Activated CD8-positive, alpha-beta memory T cell treated with anti-CD3 and anti-CD28 coated beads for 36 hours (primary cell): ENCODE measurements around the gene PRR16. TPM values are rescaled to one million over a fixed set of nuclear protein-coding genes. Genes with fewer than 3 reads are reported as not detected.
"Not testable (repeated sequence)": the region's sequence is repeated elsewhere in the genome, so short reads cannot be mapped to it uniquely, and the experiment has no call there.

Source experiments
- CTCF ChIA-PET: fragments of 350-600 bp; sonication (Branson Sonifier 250); formaldehyde crosslinking; loops from one replicate; lab custom pipeline; 2021; ENCODE audit warnings: antibody characterized with exemption; lab: Charles Lee
- POLR2A ChIA-PET: fragments of 350-600 bp; sonication (Branson Sonifier 250); formaldehyde crosslinking; loops from one replicate; lab custom pipeline; 2021; ENCODE audit warnings: antibody characterized with exemption; lab: Charles Lee
- total RNA-seq, 2 experiments: library from RNA; stranded (reverse); gene quantifications; one replicate each; pipeline ENCODE4 v1.2.3, GENCODE V29; 2021

PRR16 gene
- not detected for total RNA-seq

- CTCF ChIA-PET: no interaction called here
Measured at GRCh38 chr5:120463991-120464626, at the start of gene PRR16. PRR16 (plus strand) TSS chr5:120464300.

DNA sequence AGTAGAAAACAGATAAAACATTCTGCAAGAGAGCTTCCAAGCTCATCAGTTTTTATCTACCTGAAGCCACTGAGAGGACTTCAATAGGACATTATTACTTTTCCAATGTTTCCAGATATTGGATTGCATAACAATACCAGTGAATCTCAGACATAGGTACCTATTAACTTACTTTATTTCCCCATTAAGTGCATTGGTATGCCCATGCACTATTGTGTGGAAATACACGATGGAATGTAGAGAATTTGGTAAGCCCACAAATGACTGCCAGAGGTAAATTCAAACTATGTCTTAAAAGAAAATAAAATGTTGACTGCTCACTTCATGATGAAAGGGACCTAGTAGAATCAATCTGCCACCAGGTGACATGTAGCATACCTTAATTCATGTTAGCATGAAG, 48.1 kb upstream of the PRR16 start:
- ChIA-PET POLR2A (no interaction called here), CTCF (no interaction called here)

More at GRCh38 chr5:120463991-120464626, at the start of gene PRR16:
- POLR2A ChIA-PET: no interaction called here

- CTCF ChIA-PET: no interaction called here
- POLR2A ChIA-PET: no interaction called here
Measured at GRCh38 chr5:120419127-120419526, 45.0 kb upstream of the PRR16 start.

DNA sequence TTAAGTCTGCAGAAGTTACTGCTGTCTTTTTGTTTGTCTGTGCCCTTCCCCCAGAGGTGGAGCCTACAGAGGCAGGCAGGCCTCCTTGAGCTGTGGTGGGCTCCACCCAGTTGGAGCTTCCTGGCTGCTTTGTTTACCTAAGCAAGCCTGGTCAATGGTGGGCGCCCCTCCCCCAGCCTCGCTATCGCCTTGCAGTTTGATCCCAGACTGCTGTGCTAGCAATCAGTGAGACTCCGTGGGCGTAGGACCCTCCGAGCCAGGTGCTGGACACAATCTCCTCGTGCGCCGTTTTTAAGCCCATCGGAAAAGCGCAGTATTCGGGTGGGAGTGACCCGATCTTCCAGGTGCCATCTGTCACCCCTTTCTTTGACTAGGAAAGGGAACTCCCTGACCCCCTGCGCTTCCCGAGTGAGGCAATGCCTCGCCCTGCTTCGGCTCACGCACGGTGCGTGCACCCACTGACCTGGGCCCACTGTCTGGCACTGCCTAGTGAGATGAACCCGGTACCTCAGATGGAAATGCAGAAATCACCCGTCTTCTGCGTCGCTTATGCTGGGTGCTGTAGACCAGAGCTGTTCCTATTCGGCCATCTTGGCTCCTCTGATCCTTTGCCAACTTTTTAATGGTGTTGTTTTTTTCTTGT, 37.3 kb upstream of the PRR16 start:
- POLR2A ChIA-PET, CTCF ChIA-PET: not testable (repeated sequence)

GRCh38 chr5:120430572-120430971, 33.5 kb upstream of the PRR16 start:
- CTCF ChIA-PET: no interaction called here

DNA sequence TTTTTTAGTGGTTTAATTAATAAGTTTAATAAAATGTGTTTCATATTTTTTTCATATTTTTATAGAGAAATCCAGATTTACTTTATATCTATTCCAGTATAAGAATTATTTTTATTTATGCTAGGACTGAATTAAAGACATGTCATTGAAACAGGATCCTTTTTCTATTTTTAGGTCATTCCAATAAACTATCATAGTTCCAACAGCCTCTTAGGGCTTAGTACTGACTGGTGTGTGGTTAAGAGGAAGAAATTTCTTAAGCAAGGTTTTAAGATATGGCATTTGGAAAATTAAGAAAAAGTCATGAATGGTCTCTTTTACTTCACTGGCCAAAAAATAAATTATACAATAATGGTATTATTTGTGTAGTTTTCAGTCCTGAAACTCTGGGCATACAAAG, 31.2 kb upstream of the PRR16 start:
- ChIA-PET POLR2A (no interaction called here), CTCF (no interaction called here)

More at GRCh38 chr5:120430572-120430971, 33.5 kb upstream of the PRR16 start:
- POLR2A ChIA-PET: no interaction called here

DNA sequence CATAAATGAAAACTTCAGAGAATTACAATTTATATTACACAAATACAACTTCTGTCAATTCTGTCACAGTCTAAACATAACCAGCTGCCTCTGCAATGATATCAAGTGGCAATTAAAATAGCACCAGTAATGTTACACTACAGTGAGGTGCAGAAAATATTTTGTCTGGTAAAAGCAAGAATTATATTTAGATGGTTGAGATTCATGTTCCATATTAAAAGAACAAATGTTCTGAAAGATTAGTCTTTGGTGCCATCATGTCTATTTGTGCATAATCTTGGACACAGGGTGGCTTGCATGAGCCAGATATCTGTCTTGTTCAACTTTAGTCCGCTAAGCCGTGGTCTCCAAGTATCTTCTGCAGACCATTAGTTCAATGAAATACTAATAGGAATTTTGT, 29.0 kb upstream of the PRR16 start:
- POLR2A ChIA-PET: no interaction called here
- CTCF ChIA-PET: no interaction called here

DNA sequence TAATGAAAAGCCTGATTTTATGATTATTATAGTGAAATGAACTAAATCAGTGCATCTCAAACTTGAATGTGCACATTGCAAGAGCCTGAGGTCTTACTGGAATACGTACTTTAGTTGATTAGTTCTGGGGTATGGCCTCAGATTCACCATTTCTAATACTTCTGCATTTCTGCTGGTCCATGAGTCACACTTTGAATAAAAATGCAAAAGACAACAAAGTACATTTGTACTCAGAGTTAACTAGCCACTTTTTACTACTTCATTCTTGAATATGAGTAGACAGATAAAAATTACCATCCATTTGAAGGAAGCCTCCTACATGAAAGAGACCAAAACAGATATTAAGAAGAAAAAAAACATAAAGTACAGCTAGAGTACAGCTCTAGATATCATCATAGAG, 27.1 kb upstream of the PRR16 start:
- ChIA-PET CTCF (no interaction called here), POLR2A (no interaction called here)

- POLR2A ChIA-PET: no interaction called here
Measured at GRCh38 chr5:120442694-120443093, 21.4 kb upstream of the PRR16 start.

GRCh38 chr5:120443607-120444006, 20.5 kb upstream of the PRR16 start:
- CTCF ChIA-PET: no interaction called here
- POLR2A ChIA-PET: no interaction called here

More at GRCh38 chr5:120442694-120443093, 21.4 kb upstream of the PRR16 start:
- CTCF ChIA-PET: no interaction called here

- ChIA-PET POLR2A (no interaction called here), CTCF (no interaction called here)
Measured at GRCh38 chr5:120446068-120446492, 18.0 kb upstream of the PRR16 start.

DNA sequence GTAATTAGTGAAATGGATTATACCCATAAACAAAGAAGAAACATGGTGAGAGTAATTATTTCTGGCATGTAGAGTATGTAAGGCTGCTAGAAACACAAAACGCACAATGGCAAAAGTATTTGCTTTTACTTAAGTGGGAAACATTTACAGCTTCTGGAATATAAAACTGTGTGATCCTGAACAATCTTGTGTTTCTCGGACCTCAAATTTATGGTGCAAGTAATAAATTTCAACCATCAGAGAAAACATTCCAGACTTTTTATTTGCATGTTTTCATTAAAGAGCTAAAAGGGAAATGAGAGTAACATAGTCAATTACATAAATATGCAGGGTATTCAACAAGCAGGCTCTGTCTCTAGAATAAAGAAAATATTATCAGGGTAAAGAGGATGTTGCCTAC, 17.2 kb upstream of the PRR16 start:
- POLR2A ChIA-PET: no interaction called here
- CTCF ChIA-PET: no interaction called here

DNA sequence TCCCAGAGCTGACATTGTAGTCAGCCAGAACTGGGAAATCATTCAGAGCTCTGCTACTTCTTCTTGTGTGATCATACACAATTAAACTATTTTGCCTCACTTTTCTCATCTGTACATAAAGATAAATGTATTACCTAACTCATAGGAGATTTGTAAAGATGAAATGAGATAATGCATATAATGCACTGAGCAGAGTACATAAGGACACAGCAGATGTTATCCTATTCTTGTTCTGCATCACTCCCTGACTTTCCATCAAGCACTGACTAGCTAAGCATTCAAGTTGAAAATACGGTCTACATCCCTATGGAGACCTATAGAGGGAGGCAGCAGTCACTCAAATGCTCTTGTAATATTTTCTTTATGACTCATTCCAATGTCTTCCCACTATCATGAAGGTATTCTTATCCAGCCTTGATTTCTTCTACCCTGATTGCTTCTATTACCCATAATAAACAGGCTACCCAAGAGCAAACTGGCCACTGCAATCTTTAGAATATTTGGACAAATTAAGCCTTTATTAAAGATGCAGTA, 16.3 kb upstream of the PRR16 start:
- ChIA-PET CTCF (no interaction called here), POLR2A (no interaction called here)

DNA sequence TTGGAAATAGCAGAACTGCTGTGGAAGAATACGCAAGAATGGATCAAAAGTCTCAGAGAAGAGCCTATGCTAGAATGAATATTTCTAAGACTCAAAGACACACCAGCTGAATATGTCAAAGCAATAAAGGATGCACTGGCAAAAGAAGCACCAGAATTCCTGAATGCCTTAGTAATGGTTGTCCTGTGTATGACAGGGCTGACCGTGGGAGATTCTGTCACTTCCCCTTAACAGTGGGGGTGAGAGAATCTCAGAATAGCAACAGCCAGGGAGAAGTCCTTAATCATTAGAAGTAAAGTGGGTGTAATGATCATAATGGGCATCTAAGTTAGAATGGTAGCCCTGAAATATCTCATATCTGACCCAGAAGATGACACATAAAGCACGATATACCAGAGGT, 14.6 kb upstream of the PRR16 start:
- CTCF ChIA-PET: no interaction called here
- POLR2A ChIA-PET: no interaction called here

DNA sequence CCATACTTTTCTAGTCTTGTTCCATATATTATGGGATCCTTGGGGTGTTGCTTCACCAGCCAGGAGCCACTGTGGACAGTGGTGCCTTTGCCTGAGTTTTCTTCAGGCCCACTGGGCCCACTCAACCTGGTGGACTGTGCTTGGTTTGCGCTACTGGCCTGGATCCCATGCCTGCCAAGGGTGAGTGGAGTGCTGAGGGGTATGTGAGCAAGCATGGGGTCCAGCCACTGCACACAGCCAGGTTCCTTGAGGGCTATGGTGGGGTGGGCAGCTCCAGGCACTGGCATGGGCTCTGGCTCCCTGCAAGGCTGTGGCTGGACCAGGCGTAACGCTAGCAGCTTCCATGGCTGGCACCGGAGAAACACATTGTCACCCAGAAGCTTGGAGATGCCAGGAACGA, 13.2 kb upstream of the PRR16 start:
- CTCF ChIA-PET: no interaction called here
- POLR2A ChIA-PET: no interaction called here

GRCh38 chr5:120451445-120451844, 12.7 kb upstream of the PRR16 start:
- ChIA-PET CTCF (no interaction called here), POLR2A (no interaction called here)

DNA sequence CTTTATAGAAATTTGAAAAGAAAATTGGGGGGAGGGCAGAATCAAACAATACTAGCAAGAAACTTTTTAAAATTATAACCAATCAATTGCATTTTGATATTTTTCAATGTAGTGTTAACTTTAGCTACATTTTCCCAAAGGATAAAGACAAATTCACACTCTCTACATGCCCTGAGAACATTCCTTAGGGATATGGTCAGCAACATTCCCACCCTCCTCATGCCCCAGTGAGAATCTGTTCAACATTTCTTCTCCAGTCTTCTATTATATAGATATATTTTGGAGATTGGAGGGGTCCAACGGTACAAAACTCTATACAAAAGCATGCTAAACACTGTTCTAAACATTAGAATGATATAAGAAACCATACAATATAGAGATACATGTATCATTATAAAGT, 11.6 kb upstream of the PRR16 start:
- CTCF ChIA-PET: no interaction called here

DNA sequence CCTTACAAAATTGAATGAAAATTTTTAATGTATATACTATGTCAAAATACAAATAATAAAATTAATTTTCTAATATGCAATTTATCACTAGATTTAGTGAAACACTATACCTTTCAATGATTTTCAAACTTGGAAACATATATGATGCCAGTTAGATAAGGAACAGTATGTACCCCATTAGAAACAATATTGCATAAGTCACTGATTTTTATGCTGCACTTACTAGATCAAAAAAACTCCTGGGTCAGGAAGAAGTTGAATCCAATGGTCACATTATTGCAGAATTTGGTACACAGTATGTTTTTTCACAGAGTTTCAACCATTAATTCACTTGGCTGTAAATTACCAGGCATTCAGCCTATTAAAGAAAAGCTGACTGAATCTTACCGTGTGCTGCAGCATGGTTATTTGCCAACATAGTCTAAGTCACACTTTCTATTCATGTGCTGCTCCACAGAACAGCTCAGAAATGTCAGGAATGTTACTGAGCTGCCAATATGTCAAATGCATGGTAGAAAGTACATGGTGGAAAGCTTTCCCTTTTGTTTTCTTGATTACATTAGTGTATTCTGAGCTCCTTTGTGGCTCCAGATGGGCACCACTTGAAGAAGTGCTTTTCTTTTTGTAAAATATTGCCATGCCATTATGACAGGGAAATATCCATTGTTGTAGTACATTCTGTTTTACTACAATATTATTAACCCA, 9.9 kb upstream of the PRR16 start:
- ChIA-PET CTCF (no interaction called here), POLR2A (no interaction called here)

More for the DNA sequence above, 11.6 kb upstream of the PRR16 start:
- POLR2A ChIA-PET: no interaction called here

DNA sequence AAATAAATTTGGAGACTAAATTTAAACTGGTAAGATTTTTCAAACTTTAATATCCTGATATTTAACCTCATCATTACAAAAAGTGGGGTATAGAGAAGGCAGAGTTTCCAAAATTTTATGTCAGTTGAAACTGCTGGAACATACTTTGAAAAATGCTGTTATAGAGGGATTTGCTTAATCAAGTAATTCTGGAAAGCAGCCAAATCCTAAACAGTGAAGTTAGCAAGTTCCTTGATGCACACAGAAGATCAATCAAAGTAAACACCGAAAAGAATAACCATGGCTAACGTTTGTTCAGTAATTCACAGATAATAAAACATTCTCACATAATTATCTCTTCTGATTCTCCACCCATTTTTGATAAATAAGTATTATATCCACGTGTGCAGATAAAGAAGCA, 8.1 kb upstream of the PRR16 start:
- CTCF ChIA-PET: no interaction called here
- POLR2A ChIA-PET: no interaction called here

DNA sequence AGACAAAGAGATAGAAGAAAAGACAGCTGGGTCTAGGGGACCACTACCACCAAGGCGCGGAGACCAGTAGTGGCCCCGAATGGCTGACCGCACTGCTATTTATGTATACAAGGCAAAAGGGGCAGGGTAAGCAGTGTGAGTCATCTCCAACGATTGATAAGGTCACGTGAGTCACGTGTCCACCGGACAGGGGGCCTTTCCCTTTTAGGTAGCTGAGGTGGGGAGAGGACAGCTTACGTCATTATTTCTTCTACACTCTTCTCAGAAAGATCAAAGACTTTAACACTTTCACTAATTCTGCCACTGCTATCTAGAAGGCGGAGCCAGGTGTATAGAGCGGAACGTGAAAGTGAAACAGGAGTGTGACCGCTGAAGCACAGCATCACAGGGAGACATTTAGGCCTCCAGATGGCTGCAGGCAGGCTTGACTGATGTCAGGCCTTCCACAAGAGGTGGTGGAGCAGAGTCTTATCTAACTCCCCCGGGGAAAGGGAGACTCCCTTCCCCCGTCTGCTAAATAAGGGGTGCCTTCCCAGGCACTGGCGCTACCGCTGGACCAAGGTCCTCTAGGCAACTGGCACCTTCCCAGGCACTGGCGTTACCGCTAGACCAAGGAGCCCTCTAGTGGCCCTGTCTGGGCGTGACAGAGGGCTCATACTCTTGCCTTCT, 6.1 kb upstream of the PRR16 start:
- CTCF ChIA-PET: no interaction called here
- POLR2A ChIA-PET: no interaction called here
